ENCODE data around the gene PKNOX2. TPM values are rescaled to one million over a fixed set of nuclear protein-coding genes. Genes with fewer than 3 reads are reported as not detected.

PKNOX2 gene
- total and polyA plus RNA-seq, 2 of the 4 experiments (the other 2 are of a cell fraction), result 0.72 to 2.3 TPM

GRCh38 chr11:125253795-125254525 is 89.4 kb downstream of the PKNOX2 start:
- H2AFZ ChIP-seq (replicated peaks; ENCODE audit: low read length, poor library complexity), result no peak overlapping the region
- H4K20me1 ChIP-seq (ENCODE audit: insufficient read depth, low read length), result no peaks in the 10 kb centered on the region
- H2AK9ac ChIP-seq (replicated peaks; ENCODE audit: low read depth, low read length, poor library complexity), result no peak overlapping the region
- ChIA-PET CTCF (no interaction called here), POLR2A (ENCODE audit: unreplicated experiment) (no interaction called here)
- H3K56ac ChIP-seq (ENCODE audit: extremely low read depth, insufficient read depth, low read length), result no peak overlapping the region
- no peak overlapping the region for H2BK20ac ChIP-seq (ENCODE audit: low read depth, low read length)
- no peak overlapping the region for H3K9ac ChIP-seq (ENCODE audit: low read depth, low read length)
- ATAC-seq (ENCODE audit: low read depth) (no peak), DNase-seq (no peak)
- no peak overlapping the region for H4K8ac ChIP-seq (ENCODE audit: low read depth in 2 of 2, low read length in 2 of 2)
- H3K9me3 ChIP-seq (ENCODE audit: control insufficient read depth, insufficient read depth, low read length), result no peaks in the 10 kb centered on the region
- peaks cover 3% of the 10 kb centered on the region; the same call in 1 of the 2 replicates for H3K4me1 ChIP-seq (ENCODE audit: control insufficient read depth, insufficient read depth, low read length)
- H2BK120ac ChIP-seq (ENCODE audit: low read depth, low read length), result no peak overlapping the region
- H3K79me1 ChIP-seq (ENCODE audit: low read depth in 1 of 2, low read length in 2 of 2), result no peaks in the 10 kb centered on the region
- no peak overlapping the region for H4K5ac ChIP-seq (ENCODE audit: low read depth, low read length)
- H2AK5ac ChIP-seq (ENCODE audit: low read depth, low read length), result no peak overlapping the region
- no TSS peak for BruUV-seq (replicated peaks)
- H3K23ac ChIP-seq (ENCODE audit: low read depth, low read length), result no peak overlapping the region
- H4K91ac ChIP-seq (ENCODE audit: insufficient read depth, low read depth, low read length), result no peak overlapping the region
- TF ChIP-seq CHD1 (IDR thresholded peaks at IDR 0.05; ENCODE audit: low read depth, low read length) (no peak), BHLHE40 (IDR thresholded peaks at IDR 0.05; ENCODE audit: low read depth, low read length) (no peak), SMC3 (IDR thresholded peaks at IDR 0.05; ENCODE audit: low read depth, low read length) (no peak), POLR2A (IDR thresholded peaks at IDR 0.05; ENCODE audit: low read depth, low read length) (no peak)
- H3K27ac ChIP-seq (ENCODE audit: insufficient read depth, low read length), result no peak overlapping the region
- H3K36me3 ChIP-seq (ENCODE audit: control insufficient read depth, insufficient read depth, low read length), result no peaks in the 10 kb centered on the region
- peaks cover 4% of the 10 kb centered on the region; the same call in 1 of the 2 replicates for H3K9me1 ChIP-seq (ENCODE audit: insufficient read depth, low read length)
- no peak overlapping the region for H3K4me2 ChIP-seq (ENCODE audit: low read depth, low read length)
- 90% methylated on average over 2 of the region's 14 CpGs; no CpG with 5 or more reads in 1 of the 2 experiments for WGBS, 2 experiments (ENCODE audit: extremely low coverage in 2 of 2, insufficient read length in 1 of 2)
- no peak overlapping the region for H3K18ac ChIP-seq (ENCODE audit: low read depth, low read length)
- H3K27me3 ChIP-seq (ENCODE audit: control insufficient read depth, insufficient read depth, low read length), result no peaks in the 10 kb centered on the region; the same call in 1 of the 2 replicates
- intact Hi-C loops (cut with micrococcal nuclease), result no loop called here
- H3K4me3 ChIP-seq (ENCODE audit: insufficient read depth, low read depth, low read length), result no peak overlapping the region
- dilution Hi-C loops (cut with HindIII; ENCODE audit: low sequenced_read_pairs, unreplicated experiment), result no loop called here
- no peak overlapping the region for H3K4ac ChIP-seq (ENCODE audit: low read depth, low read length)
- no peak overlapping the region for H2BK15ac ChIP-seq (ENCODE audit: low read depth, low read length)
- H3K14ac ChIP-seq (replicated peaks; ENCODE audit: low read depth, low read length), result no peak overlapping the region
- H2BK5ac ChIP-seq (ENCODE audit: low read depth, low read length, poor library complexity, severe bottlenecking), result no peak overlapping the region
- in situ Hi-C loops (cut with MboI; ENCODE audit: low sequenced_read_pairs), result no loop called here

Data from IMR-90 (cell line).